GM19463 (cell line): ENCODE measurements around the gene FERD3L.

Experiments used
- ATAC-seq: cut with Tn5 transposase; IDR thresholded peaks from one replicate; pipeline ENCODE4 v1.9.1; 2021; ENCODE audit warnings: mild to moderate bottlenecking, moderate library complexity; ENCODE audit not compliant: unreplicated experiment

Gene FERD3L

DNA sequence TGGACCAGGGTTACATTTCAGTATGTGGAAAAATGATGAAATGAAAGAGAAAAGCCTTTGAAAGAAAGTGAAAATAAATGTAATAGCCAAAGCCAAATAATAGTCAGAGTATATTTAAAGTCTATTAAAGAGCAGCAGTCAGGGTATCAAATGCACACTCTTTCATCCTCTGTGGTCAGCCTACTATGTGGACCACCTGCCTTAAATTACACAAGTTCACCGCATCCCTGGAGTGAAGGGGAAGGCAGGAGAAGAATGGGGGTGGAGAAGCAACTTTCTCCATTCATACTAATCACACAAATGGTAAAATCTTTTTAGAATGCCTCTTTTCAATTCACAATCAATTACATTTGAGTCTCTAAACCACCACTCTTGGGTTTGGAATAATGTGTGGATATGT is 43.7 kb downstream of the FERD3L start:
- ATAC-seq: no peak

DNA sequence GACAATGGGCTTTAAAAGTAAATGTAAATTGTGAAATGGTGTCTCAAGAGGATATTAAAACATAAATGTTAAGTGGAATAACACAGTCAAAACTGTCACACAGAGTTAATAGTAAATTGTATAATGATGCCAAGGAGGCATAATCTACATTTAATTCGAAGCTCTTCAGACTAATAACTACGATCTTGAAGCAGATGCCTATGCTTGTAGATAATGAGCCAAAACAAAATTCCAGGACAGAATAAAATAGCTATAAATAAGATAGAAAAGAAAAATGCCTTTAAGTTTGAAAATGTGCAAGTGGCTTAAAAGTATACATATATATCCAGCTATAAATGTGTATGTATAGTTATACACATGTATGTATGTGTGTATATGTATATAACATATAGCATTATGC is 45.3 kb downstream of the FERD3L start:
- no peak for ATAC-seq

DNA sequence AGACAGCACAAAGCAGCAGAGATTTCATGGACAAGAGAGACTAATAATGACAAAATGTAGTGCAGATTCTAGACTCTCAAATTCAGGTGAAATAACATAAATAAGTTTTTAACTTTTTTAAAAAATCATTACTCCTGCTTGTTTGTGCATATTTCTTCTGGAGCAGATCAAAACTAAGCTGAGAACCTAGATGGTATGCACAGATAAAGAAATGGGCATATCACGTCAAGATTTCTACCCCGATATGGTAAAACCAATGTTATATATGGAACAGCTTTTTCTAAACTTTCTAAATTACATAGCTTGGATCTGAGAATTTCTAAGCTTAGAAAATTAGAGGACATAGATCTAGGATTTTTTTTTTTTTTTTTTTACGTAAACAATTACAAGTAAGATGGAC is 46.0 kb downstream of the FERD3L start:
- no peak for ATAC-seq

DNA sequence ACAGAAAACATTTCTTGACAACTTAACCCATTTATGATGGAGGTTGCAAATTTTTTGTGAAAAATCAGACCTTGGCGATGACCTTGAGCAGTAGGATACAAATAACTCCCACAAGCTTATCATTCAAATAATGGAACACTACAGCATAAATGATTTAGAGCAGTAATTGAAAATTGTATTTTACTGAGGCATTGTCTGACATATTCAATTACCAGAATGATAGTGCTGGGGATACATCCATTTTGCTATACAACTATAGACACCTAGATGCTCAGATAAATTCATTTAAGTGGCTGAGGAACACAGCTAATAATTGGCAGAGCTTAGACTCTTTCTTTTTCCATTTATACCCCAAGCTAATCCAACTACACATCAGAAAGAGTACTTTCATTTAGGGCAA is 46.7 kb downstream of the FERD3L start:
- no peak for ATAC-seq

DNA sequence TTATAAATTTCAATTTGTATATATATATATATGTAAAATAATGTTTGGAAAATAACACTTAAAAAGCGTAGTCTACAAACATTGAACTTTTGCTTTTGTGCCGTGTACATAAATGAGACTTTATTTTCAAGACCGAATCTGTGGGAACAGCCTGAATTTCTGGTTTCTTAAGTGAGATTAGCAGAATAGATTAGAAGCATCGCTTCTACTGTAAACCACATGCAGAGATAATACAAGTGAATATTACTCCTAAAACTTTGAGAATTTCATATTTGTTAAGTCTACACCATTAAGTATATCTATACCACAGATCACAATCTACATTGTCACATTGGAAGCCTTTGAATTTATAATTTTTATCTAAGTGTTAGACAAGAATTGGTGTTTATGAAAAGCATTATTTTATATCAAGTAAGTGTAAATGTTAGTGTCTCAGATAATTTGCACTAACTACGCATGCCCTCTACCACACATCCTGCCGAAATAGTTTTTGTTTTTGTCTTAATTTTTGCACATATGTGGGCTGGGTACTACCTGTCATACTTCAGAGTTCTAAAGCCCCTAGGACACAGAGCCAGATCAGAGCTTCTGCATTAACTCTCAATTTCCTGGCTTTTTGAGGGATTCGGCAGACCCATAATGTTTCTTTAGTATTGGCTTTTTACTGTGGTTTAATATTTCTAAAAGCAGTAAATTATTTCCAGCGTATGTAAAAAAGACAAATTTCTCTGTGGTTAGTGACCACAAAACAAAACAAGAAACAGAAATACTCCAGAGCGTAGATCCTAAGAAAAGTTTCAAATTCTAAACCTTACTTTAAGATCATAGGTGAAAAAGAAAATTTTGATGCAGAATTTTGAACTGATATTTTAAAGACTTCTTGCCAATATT is 47.8 kb downstream of the FERD3L start:
- no peak for ATAC-seq

DNA sequence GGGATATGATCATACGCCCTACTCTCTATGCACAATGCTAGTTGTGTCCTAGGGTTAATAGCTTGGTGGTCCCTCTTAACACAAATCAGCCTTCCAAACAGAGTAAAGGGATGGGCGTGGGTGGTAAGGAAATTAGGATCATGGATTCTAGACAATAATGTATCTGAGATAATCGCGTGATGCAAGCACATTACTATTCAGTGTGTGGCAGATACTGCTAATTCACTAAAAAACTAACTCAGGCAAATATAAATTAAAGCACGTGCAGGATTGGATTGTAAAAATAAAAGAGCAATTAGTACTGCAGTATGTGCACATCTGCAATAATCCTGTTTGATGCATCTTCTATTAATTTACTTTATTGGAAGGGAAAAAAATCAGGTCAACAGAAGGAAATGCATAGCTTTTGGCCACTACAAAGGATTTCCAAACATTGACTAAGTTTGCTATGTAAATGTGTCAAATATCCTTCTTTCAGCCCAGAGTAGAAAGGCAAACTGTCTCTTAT is 49.8 kb downstream of the FERD3L start:
- no peak for ATAC-seq
